ENCODE measurements around the gene FICD. TPM values are rescaled to one million over a fixed set of nuclear protein-coding genes. Genes with fewer than 3 reads are reported as not detected.

Gene FICD
- total and polyA plus RNA-seq, 11 donors = 1.4 to 6.6 (median 3.5) TPM

DNA sequence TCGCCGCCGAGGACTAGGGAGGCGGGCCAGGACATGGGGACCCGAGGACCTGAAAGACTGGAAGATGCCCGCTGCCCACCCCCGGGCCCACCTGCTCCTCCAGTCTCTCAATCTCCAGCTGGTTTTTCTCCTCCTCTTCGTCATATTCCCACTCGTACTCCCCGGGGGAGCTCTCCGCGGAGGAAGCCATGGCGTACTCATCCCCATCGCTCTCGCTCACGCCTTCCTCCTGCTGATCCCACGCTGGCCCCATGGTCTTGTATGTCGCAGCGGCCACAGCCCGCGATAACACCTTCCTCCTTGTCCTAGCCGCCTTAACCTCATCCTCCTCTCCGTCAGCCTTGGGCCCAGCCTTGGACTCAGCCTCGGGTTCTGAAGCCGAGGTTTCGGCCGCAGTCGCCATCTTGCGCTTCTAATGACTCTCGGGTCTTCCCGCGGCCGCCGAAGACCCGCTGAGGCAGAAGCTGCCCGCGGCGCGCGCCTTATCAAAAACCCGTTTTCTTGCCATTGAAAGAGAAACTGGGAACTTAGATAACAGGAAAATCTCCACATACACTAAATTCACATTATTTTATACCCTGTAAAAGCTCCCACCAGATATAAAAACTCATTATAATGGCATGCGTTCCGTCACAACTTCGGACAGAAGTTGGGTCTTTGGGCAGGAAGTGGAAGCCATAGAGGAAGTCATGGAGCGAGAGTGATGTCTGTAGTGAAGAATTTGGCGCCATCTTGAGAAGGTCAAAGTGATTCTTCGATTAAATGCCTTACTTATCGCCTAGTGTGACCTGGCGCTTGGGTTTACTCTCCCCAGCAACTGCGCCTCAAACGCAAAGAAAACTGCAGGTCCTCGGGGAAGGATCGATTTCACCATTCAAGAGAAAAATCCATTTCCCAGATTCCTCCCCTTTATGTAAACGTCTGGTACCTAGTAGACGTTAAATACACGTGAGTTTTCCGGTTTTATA, 46.0 kb downstream of the FICD start, which contains the start of gene SART3:
SART3 (minus strand) TSS at position 422 of the 968 bp plus-strand sequence; CDS start at position 403, 19 bp downstream.
- DNase-seq (peak; percentile 74 to 88 (median 87)), ATAC-seq (peak; percentile 50 to 76 (median 62))
- WGBS, 4 donors = 0 to 1% (median 0%) methylated on average over 51 to 57 of the region's 57 CpGs
- Histone ChIP-seq H3K9me3 (no peaks in the 10 kb centered on the region), H3K27me3 (no peaks in the 10 kb centered on the region), H3K27ac (peak within 1 kb of the TSS; percentile 84 to 98 (median 94)), H3K36me3 (peaks cover 0 to 46% (median 28%) of the 10 kb centered on the region in 9 donors), H3K4me1 (peaks cover 7 to 79% (median 59%) of the 10 kb centered on the region in 12 donors), H3K4me3 (peak within 1 kb of the TSS; percentile 61 to 100 (median 89))
- intact Hi-C loops (cut with DNase I) = loop anchor here (5.0 to 10.0 kb wide), 10 partner anchors 56 to 536 kb away; partner anchors contain the start of genes ALKBH2 (in 5 of the 10), UNG (in 5 of the 10), CORO1C (in 2 of the 10) and SSH1 (in 2 of the 10)
- TF ChIP-seq POLR2A (IDR thresholded peaks at IDR 0.05) = peak in 1 of 2 donors; percentile 47
- TF ChIP-seq, protein P1, sequence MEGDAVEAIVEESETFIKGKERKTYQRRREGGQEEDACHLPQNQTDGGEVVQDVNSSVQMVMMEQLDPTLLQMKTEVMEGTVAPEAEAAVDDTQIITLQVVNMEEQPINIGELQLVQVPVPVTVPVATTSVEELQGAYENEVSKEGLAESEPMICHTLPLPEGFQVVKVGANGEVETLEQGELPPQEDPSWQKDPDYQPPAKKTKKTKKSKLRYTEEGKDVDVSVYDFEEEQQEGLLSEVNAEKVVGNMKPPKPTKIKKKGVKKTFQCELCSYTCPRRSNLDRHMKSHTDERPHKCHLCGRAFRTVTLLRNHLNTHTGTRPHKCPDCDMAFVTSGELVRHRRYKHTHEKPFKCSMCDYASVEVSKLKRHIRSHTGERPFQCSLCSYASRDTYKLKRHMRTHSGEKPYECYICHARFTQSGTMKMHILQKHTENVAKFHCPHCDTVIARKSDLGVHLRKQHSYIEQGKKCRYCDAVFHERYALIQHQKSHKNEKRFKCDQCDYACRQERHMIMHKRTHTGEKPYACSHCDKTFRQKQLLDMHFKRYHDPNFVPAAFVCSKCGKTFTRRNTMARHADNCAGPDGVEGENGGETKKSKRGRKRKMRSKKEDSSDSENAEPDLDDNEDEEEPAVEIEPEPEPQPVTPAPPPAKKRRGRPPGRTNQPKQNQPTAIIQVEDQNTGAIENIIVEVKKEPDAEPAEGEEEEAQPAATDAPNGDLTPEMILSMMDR (IDR thresholded peaks at IDR 0.05) = no peak

DNA sequence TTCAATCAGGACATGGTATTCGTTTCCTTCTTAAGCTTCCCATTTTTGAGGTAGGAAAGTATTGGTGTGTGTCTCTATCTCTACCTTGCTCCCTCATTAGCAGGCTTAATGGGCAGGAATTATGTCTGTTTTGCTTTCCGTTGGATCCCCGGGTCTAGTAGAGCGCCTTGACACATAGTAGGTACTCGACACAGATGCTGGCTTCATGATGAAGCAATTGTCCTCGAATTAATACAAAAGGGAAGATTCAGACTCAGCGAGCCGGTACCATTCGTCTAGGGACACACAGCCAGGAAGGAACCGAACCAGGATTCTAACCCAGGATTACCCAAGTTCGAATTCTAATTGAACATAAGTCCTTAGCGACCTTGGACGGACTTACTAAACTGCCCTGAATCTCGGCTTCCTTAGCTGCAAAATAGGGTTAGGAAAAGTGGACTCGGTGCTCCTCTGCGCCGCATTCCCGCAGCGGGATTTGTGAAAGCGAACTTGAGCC, 46.8 kb downstream of the FICD start:
- Histone ChIP-seq H3K4me1 (peaks cover 7 to 81% (median 58%) of the 10 kb centered on the region in 12 donors), H3K9me3 (no peaks in the 10 kb centered on the region), H3K4me3 (peak overlapping the region; percentile 61 to 100 (median 89)), H3K27me3 (no peaks in the 10 kb centered on the region), H3K27ac (peak overlapping the region; percentile 84 to 98 (median 94)), H3K36me3 (peaks cover 0 to 46% (median 37%) of the 10 kb centered on the region in 9 donors)
- TF ChIP-seq POLR2A (IDR thresholded peaks at IDR 0.05) = no peak
- TF ChIP-seq, protein P1 (IDR thresholded peaks at IDR 0.05) = no peak
- DNase-seq (no peak), ATAC-seq (no peak)
- intact Hi-C loops (cut with DNase I) = loop anchor here (1.0 to 10.0 kb wide), 14 partner anchors 55 to 535 kb away; partner anchors contain the start of genes ALKBH2 (in 5 of the 10), UNG (in 5 of the 10), SSH1 (in 3 of the 10) and CORO1C (in 2 of the 10)
- WGBS, 4 donors = 0 to 1% (median 1%) methylated on average over 19 to 20 of the region's 20 CpGs

DNA sequence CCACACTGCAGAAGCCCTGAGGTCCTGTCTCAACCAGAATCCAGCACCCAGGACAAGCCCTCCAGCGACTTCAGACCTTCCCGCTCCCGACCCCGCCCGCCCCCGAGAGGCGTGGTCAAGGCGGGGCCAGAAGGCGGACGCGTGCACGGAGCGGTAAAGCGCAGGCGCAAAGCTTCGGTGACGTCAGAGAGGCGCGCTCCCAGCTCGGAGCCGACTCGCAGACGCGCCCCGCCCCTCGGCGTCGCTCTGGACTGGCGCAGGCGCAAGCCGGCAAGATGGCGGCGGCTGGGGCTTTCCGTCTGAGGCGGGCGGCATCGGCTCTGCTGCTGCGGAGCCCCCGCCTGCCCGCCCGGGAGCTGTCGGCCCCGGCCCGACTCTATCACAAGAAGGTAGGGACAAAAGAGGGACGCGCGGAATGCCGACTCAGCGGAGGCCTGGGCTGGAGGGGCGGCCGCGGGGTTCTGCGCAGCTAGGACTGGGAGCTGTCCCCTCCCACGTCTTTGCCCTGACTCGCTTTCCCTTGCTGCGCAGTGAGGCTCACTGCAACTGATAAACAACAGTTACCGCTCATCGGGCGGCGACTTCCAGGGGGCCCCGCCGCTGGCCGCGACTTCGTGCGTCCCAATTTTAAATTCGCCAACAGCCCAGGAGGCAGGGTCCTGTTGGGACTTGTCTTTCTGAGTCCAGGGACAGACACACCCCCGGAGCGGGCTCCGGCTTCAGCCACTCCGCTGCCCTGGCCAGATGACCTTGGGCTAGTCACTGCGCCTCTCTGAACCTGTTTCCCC, 47.5 kb downstream of the FICD start, which contains the start of gene ISCU:
ISCU (plus strand) TSS at position 249 of the 788 bp plus-strand sequence; CDS start at position 276, 27 bp downstream.
- DNase-seq (peak; percentile 97 to 100 (median 98)), ATAC-seq (peak; percentile 84 to 90 (median 88))
- peaks cover 7 to 81% (median 56%) of the 10 kb centered on the region in 12 donors for H3K4me1 ChIP-seq
- peaks cover 0 to 48% (median 41%) of the 10 kb centered on the region in 9 donors for H3K36me3 ChIP-seq
- peak within 1 kb of the TSS; percentile 84 to 98 (median 95) for H3K27ac ChIP-seq
- H3K27me3 ChIP-seq = no peaks in the 10 kb centered on the region
- H3K9me3 ChIP-seq = no peaks in the 10 kb centered on the region
- intact Hi-C loops (cut with DNase I) = loop anchor here (1.0 to 10.0 kb wide), 16 partner anchors 55 to 535 kb away; partner anchors contain the start of genes ALKBH2 (in 6 of the 10), UNG (in 5 of the 10), SSH1 (in 3 of the 10) and CORO1C (in 2 of the 10)
- WGBS, 4 donors = 0% methylated on average over 33 to 72 of the region's 72 CpGs
- TF ChIP-seq POLR2A (IDR thresholded peaks at IDR 0.05) = peak; percentile 86 to 98
- TF ChIP-seq, protein P1 (IDR thresholded peaks at IDR 0.05) = no peak
- peak within 1 kb of the TSS; percentile 67 to 100 (median 89) for H3K4me3 ChIP-seq
